Measurements from ENCODE around the gene MOV10L1. TPM values are rescaled to one million over a fixed set of nuclear protein-coding genes. Genes with fewer than 3 reads are reported as not detected.

The MOV10L1 gene
- total RNA-seq, 1 donor, result 0.36 TPM

- DNase-seq (ENCODE audit: insufficient read length, low spot score, missing footprints), result no peak
- Histone ChIP-seq H2AFZ (ENCODE audit: low read length) (no peak overlapping the region), H3K4me3 (ENCODE audit: insufficient read depth, low read length) (no peak overlapping the region), H3K4me2 (ENCODE audit: insufficient read depth, low read length) (no peak overlapping the region), H3K79me2 (ENCODE audit: insufficient read depth, low read length) (no peaks in the 10 kb centered on the region), H3K9me3 (ENCODE audit: low read depth, low read length) (no peaks in the 10 kb centered on the region), H3K27me3 (ENCODE audit: insufficient read depth, low read length) (peaks cover 1% of the 10 kb centered on the region), H3K27ac (ENCODE audit: low read depth, low read length) (no peak overlapping the region), H4K20me1 (ENCODE audit: insufficient read depth, low read length) (no peaks in the 10 kb centered on the region), H3K36me3 (ENCODE audit: insufficient read depth, low read length) (no peaks in the 10 kb centered on the region), H3K4me1 (ENCODE audit: insufficient read depth, low read length) (no peaks in the 10 kb centered on the region)
- TF ChIP-seq CTCF (IDR thresholded peaks at IDR 0.05; ENCODE audit: extremely low read depth, low read depth, low read length), result no peak
Measured at GRCh38 chr22:50175921-50176849, 86.4 kb downstream of the MOV10L1 start.

- H3K4me2 ChIP-seq (ENCODE audit: insufficient read depth, low read length), result no peak overlapping the region
- no peaks in the 10 kb centered on the region for H4K20me1 ChIP-seq (ENCODE audit: insufficient read depth, low read length)
- no peak for TF ChIP-seq CTCF (IDR thresholded peaks at IDR 0.05; ENCODE audit: extremely low read depth, low read depth, low read length)
- no peak overlapping the region for H3K4me3 ChIP-seq (ENCODE audit: insufficient read depth, low read length)
- H3K27me3 ChIP-seq (ENCODE audit: insufficient read depth, low read length), result no peaks in the 10 kb centered on the region
- H3K27ac ChIP-seq (ENCODE audit: low read depth, low read length), result no peak overlapping the region
- no peaks in the 10 kb centered on the region for H3K36me3 ChIP-seq (ENCODE audit: insufficient read depth, low read length)
- no peaks in the 10 kb centered on the region for H3K79me2 ChIP-seq (ENCODE audit: insufficient read depth, low read length)
- H2AFZ ChIP-seq (ENCODE audit: low read length), result no peak overlapping the region
- DNase-seq (ENCODE audit: insufficient read length, low spot score, missing footprints), result no peak
- H3K9me3 ChIP-seq (ENCODE audit: low read depth, low read length), result no peaks in the 10 kb centered on the region
- H3K4me1 ChIP-seq (ENCODE audit: insufficient read depth, low read length), result no peaks in the 10 kb centered on the region
Measured at GRCh38 chr22:50176850-50177536, 87.2 kb downstream of the MOV10L1 start.

GRCh38 chr22:50177537-50178470, 88.0 kb downstream of the MOV10L1 start:
- H3K9me3 ChIP-seq (ENCODE audit: low read depth, low read length), result no peaks in the 10 kb centered on the region
- DNase-seq (ENCODE audit: insufficient read length, low spot score, missing footprints), result no peak
- H3K27ac ChIP-seq (ENCODE audit: low read depth, low read length), result no peak overlapping the region
- no peaks in the 10 kb centered on the region for H3K27me3 ChIP-seq (ENCODE audit: insufficient read depth, low read length)
- no peaks in the 10 kb centered on the region for H4K20me1 ChIP-seq (ENCODE audit: insufficient read depth, low read length)
- no peaks in the 10 kb centered on the region for H3K36me3 ChIP-seq (ENCODE audit: insufficient read depth, low read length)
- TF ChIP-seq CTCF (IDR thresholded peaks at IDR 0.05; ENCODE audit: extremely low read depth, low read depth, low read length), result no peak
- H2AFZ ChIP-seq (ENCODE audit: low read length), result no peak overlapping the region
- H3K4me2 ChIP-seq (ENCODE audit: insufficient read depth, low read length), result no peak overlapping the region
- no peaks in the 10 kb centered on the region for H3K79me2 ChIP-seq (ENCODE audit: insufficient read depth, low read length)
- no peaks in the 10 kb centered on the region for H3K4me1 ChIP-seq (ENCODE audit: insufficient read depth, low read length)
- no peak overlapping the region for H3K4me3 ChIP-seq (ENCODE audit: insufficient read depth, low read length)
